ENCODE measurements around the gene KISS1R. TPM values are rescaled to one million over a fixed set of nuclear protein-coding genes. Genes with fewer than 3 reads are reported as not detected.
A peak's percentile ranks its signal among the peaks of the same experiment; 100 is the strongest.

KISS1R gene
- total RNA-seq, 1 donor from 2014 or later: not detected

DNA sequence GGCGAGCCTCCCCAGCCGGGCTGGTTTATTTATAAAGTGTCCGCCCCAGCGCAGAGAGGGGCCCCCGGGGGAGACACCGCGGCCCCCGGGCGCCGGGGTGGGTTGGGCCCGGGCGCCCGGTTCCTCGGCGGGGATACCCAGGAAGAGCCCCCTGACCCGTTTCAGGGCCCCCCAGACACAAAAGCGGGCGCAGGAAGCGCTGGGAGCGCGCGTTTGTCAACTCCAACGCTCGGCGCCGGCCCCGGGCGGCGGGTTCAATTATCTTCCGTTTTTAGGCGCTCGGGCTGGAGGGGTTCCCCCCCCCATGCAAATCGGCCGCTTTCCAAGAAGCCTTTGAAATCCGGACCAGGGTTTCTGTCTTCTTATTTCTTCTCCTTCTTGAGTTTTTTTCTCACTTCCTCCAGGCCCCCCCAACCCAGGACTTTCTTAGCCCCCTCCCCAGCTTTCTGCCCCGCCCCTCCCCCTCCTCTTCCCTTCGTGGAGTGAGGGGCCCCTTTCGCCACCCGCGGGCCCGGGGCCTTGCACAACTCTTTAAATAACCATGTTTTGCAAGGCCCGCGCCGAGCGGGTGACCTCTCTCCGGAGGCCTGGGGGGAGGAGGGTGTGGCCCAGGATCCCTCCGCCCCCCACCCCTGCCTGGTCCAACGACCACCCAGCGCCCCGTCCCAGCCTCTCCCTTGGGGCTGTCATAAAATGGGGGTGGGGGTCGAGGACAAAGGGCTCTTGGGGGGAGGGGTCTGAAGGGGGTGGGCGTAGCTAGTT, 9.6 kb downstream of the KISS1R start:
- ATAC-seq (peak; percentile 31 to 39), DNase-seq (peak; percentile 90)
- Histone ChIP-seq H3K36me3 (peaks cover 9% of the 10 kb centered on the region), H3K4me3 (peak overlapping the region; percentile 76), H3K4me1 (peaks cover 32% of the 10 kb centered on the region), H3K27me3 (ENCODE audit: low read depth) (no peaks in the 10 kb centered on the region), H3K9me3 (no peaks in the 10 kb centered on the region), H3K27ac (peak overlapping the region; percentile 87)
- no peak for TF ChIP-seq CTCF (IDR thresholded peaks at IDR 0.05)
- intact Hi-C loops (cut with DNase I): no loop called here

DNA sequence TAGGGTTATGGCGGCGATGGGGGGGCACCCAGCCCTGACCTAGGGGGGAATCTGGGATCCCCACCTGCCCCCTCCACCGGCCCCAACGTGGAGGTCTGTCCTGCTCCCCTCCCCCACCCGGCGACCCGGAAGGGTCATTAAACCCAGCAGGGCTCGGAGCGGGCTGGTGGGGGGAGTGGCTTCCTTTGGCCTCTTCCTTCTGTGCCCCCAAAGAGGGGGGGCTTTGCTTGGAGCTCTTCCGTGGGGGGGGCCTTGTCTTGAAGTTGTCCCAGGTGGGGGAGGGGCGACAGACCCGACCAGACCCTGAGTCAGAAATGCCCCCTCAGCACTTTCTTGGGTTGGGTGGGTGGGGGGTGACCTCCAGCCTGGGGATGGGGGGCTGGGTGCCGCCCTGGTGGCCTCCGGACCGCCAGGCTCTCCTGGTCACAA, 10.2 kb downstream of the KISS1R start:
- no peak for DNase-seq
- ATAC-seq: no peak
- Histone ChIP-seq H3K9me3 (no peaks in the 10 kb centered on the region), H3K27ac (peak overlapping the region; percentile 87), H3K4me1 (peaks cover 36% of the 10 kb centered on the region), H3K36me3 (peaks cover 9% of the 10 kb centered on the region), H3K27me3 (ENCODE audit: low read depth) (no peaks in the 10 kb centered on the region), H3K4me3 (peak overlapping the region; percentile 76)
- no peak for TF ChIP-seq CTCF (IDR thresholded peaks at IDR 0.05)
- intact Hi-C loops (cut with DNase I): no loop called here

DNA sequence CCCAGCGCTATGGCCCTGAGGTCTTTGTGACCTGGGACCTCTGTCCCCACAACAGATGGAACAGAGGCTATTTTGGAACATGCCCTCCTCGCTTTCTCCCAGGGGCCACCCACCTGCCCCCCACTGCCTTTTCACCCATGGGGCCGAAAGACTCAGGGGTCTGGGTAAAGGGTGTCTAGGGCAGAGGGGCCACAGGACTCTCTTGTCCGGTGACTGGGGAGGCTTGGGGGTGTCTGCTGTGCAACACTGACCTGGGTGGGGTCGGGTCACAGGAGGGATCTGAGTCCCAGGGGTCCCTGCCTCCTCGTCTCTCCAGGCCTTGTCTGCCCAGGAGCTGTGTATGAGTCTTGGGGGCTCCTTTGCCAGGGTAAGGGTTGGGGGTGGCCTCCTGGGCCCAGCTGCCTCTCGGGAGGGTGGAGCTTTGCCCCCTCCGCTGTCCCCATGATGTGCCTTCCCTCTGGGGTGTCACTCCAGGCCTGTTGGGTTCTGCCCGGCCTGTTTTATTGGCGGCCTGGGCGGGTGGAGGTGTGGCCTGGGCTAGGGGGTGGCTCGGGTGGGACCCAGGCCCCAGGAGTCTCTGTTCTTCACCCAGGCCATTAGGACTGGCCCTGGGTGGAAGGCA, 10.8 kb downstream of the KISS1R start:
- Histone ChIP-seq H3K27me3 (ENCODE audit: low read depth) (no peaks in the 10 kb centered on the region), H3K4me3 (peak overlapping the region; percentile 76), H3K4me1 (peaks cover 42% of the 10 kb centered on the region), H3K9me3 (no peaks in the 10 kb centered on the region), H3K36me3 (peaks cover 9% of the 10 kb centered on the region), H3K27ac (peak overlapping the region; percentile 87)
- ATAC-seq: no peak
- no peak for DNase-seq
- TF ChIP-seq CTCF (IDR thresholded peaks at IDR 0.05): no peak
- intact Hi-C loops (cut with DNase I): no loop called here

GRCh38 chr19:928471-929202, 11.5 kb downstream of the KISS1R start:
- Histone ChIP-seq H3K9me3 (no peaks in the 10 kb centered on the region), H3K36me3 (peaks cover 9% of the 10 kb centered on the region), H3K27ac (no peak overlapping the region), H3K4me1 (peaks cover 48% of the 10 kb centered on the region), H3K27me3 (ENCODE audit: low read depth) (no peaks in the 10 kb centered on the region), H3K4me3 (no peak overlapping the region)
- intact Hi-C loops (cut with DNase I): no loop called here
- no peak for TF ChIP-seq CTCF (IDR thresholded peaks at IDR 0.05)
- DNase-seq (peak; percentile 74), ATAC-seq (peak in 1 of 2 donors; percentile 5)

DNA sequence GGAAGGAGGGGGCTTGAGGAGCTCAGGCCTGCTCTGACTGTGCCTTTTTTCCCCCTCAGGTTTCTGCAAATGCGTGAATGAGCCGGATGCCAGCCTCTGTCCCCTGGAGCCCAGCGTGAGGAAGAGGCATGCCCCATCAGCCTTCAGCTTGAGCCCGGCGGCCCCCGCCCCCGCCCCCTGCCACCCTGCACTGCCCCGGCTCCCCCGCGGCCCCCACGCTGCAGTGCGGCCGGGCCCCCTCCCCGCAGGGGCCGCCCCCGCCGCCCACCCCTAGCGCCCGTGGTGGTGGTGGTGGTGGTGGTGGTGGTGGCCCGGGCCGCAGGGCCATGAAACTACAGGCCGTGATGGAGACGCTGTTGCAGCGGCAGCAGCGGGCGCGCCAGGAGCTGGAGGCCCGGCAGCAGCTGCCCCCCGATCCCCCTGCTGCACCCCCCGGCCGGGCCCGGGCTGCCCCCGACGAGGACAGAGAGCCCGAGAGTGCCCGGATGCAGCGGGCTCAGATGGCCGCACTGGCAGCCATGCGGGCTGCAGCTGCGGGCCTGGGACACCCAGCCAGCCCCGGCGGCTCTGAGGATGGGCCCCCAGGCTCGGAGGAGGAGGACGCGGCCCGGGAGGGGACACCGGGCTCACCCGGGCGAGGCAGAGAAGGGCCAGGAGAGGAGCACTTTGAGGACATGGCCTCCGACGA, 12.2 kb downstream of the KISS1R start:
- intact Hi-C loops (cut with DNase I): no loop called here
- TF ChIP-seq CTCF (IDR thresholded peaks at IDR 0.05): no peak
- Histone ChIP-seq H3K4me3 (no peak overlapping the region), H3K27me3 (ENCODE audit: low read depth) (no peaks in the 10 kb centered on the region), H3K36me3 (peaks cover 9% of the 10 kb centered on the region), H3K4me1 (peaks cover 48% of the 10 kb centered on the region), H3K27ac (no peak overlapping the region), H3K9me3 (no peaks in the 10 kb centered on the region)
- ATAC-seq (no peak), DNase-seq (no peak)

All from lower lobe of right lung (tissue), 2 donors.